GM23338 (cell line): ENCODE measurements around the gene SYNGR4. TPM values are rescaled to one million over a fixed set of nuclear protein-coding genes. Genes with fewer than 3 reads are reported as not detected.

Source experiments
- ATAC-seq: fragments of 200-7000 bp; cut with Tn5 transposase; 3 replicates; pipeline ENCODE4 v1.9.1; 2020
- DNase-seq: peaks from one replicate; pipeline ENCODE4 v3.0.0-alpha.2; 2015; ENCODE audit warnings: low spot score
- H2AFZ ChIP-seq: fragments of 200-600 bp; sonication (generic); 2 replicates; pipeline ENCODE4 v1.8.0; 2016; ENCODE audit warnings: antibody characterized with exemption, mild to moderate bottlenecking, moderate library complexity
- H3F3A ChIP-seq: fragments of 200-600 bp; sonication (generic); replicated peaks from 2 replicates; pipeline ENCODE4 v1.8.0; 2017; ENCODE audit warnings: antibody characterized with exemption, mixed run types, low read depth
- H3K27ac ChIP-seq: fragments of 200-600 bp; sonication (generic); 2 replicates; pipeline ENCODE4 v1.6.1; 2016; ENCODE audit warnings: low read depth
- H3K27me3 ChIP-seq: fragments of 200-600 bp; sonication (generic); 2 replicates; pipeline ENCODE4 v1.8.0; 2016; ENCODE audit warnings: mild to moderate bottlenecking, mixed run types, moderate library complexity; ENCODE audit not compliant: insufficient read depth
- H3K36me3 ChIP-seq: fragments of 200-600 bp; sonication (generic); 2 replicates; pipeline ENCODE4 v1.8.0; 2016; ENCODE audit warnings: mild to moderate bottlenecking; ENCODE audit not compliant: insufficient read depth
- H3K4me1 ChIP-seq: fragments of 200-600 bp; sonication (generic); 2 replicates; pipeline ENCODE4 v1.8.0; 2016; ENCODE audit warnings: mild to moderate bottlenecking, moderate library complexity; ENCODE audit not compliant: insufficient read depth
- H3K4me2 ChIP-seq: fragments of 200-600 bp; sonication (generic); 2 replicates; pipeline ENCODE4 v1.7.1; 2017; ENCODE audit warnings: mixed run types
- H3K4me3 ChIP-seq: fragments of 200-600 bp; sonication (generic); 2 replicates; pipeline ENCODE4 v1.6.1; 2016; ENCODE audit warnings: mixed run types
- H3K79me2 ChIP-seq: fragments of 200-600 bp; sonication (generic); replicated peaks from 2 replicates; pipeline ENCODE4 v1.8.0; 2017; ENCODE audit warnings: mild to moderate bottlenecking; ENCODE audit not compliant: insufficient read depth
- H3K9me2 ChIP-seq: fragments of 200-600 bp; sonication (generic); 2 replicates; pipeline ENCODE4 v1.8.0; 2017; ENCODE audit not compliant: insufficient read depth
- H4K20me1 ChIP-seq: fragments of 200-600 bp; sonication (generic); replicated peaks from 2 replicates; pipeline ENCODE4 v1.8.0; 2017; ENCODE audit warnings: mild to moderate bottlenecking; ENCODE audit not compliant: insufficient read depth
- H3K27ac Mint-ChIP-seq: 2 replicates; pipeline ENCODE4 v1.8.0; 2020; ENCODE audit warnings: inconsistent platforms, mild to moderate bottlenecking, moderate library complexity, mixed read lengths
- H3K27me3 Mint-ChIP-seq: 3 replicates; pipeline ENCODE4 v1.8.0; 2022; ENCODE audit warnings: low read depth, mild to moderate bottlenecking, moderate library complexity, mixed read lengths, inconsistent platforms; ENCODE audit not compliant: insufficient read depth, poor library complexity
- H3K36me3 Mint-ChIP-seq: 3 replicates; pipeline ENCODE4 v1.8.0; 2021; ENCODE audit warnings: low read depth, mild to moderate bottlenecking, inconsistent platforms, moderate library complexity, mixed read lengths
- H3K4me1 Mint-ChIP-seq: 3 replicates; pipeline ENCODE4 v1.8.0; 2020; ENCODE audit warnings: mild to moderate bottlenecking, inconsistent platforms, mixed read lengths
- H3K4me3 Mint-ChIP-seq: 3 replicates; pipeline ENCODE4 v1.8.0; 2021; ENCODE audit warnings: moderate library complexity, mild to moderate bottlenecking, inconsistent platforms, mixed read lengths
- H3K9me3 Mint-ChIP-seq: 3 replicates; pipeline ENCODE4 v1.8.0; 2020; ENCODE audit warnings: moderate library complexity, mild to moderate bottlenecking, inconsistent platforms, mixed read lengths
- EZH2 ChIP-seq: fragments of 200-600 bp; sonication (generic); IDR thresholded peaks from one replicate; pipeline ENCODE4 v1.8.0; 2017; ENCODE audit warnings: antibody characterized with exemption, mild to moderate bottlenecking, low read depth; ENCODE audit not compliant: unreplicated experiment
- JUNB ChIP-seq: IDR thresholded peaks from one replicate; pipeline ENCODE4 v1.6.1; 2016; ENCODE audit warnings: antibody characterized with exemption; ENCODE audit not compliant: unreplicated experiment
- NANOG ChIP-seq: IDR thresholded peaks from 2 replicates; pipeline ENCODE4 v1.6.1; 2016; ENCODE audit warnings: antibody characterized with exemption, borderline replicate concordance
- REST ChIP-seq: IDR thresholded peaks from one replicate; pipeline ENCODE4 v1.6.1; 2018; ENCODE audit warnings: antibody characterized with exemption; ENCODE audit not compliant: unreplicated experiment
- STAT1 ChIP-seq: IDR thresholded peaks from one replicate; pipeline ENCODE4 v1.6.1; 2016; ENCODE audit warnings: antibody characterized with exemption; ENCODE audit not compliant: unreplicated experiment
- polyA plus RNA-seq: library from polyadenylated mRNA; unstranded; fragments of >200 nt; fragmentation: Nextera tagmentation; extraction: Ambion mirVana; gene quantifications from 2 replicates; pipeline ENCODE4 v1.2.1, GENCODE V29; 2016
- total RNA-seq: library from RNA; depleted of rRNA; stranded (reverse); fragments of >200 nt; shearing (Covaris generic); gene quantifications from 2 replicates; pipeline ENCODE4 v1.2.3, GENCODE V29; 2014
- TF ChIP-seq, protein P1 (sequence below), 2 experiments: fragments of 200-600 bp in 1 of 2; sonication (generic) in 1 of 2; conservative IDR thresholded peaks; 2 replicates each; pipeline versions ENCODE4 v1.5.1 to v1.6.1; 2016 to 2017; ENCODE audit warnings: antibody characterized with exemption in 2 of 2, low read depth in 2 of 2, mild to moderate bottlenecking in 2 of 2, moderate library complexity in 1 of 2

Gene SYNGR4
- total and polyA plus RNA-seq, 2 experiments from 2014 or later: not detected

GRCh38 chr19:48348045-48348444 lies 16.1 kb upstream of the SYNGR4 start (continued):
- TF ChIP-seq REST: no peak

DNA sequence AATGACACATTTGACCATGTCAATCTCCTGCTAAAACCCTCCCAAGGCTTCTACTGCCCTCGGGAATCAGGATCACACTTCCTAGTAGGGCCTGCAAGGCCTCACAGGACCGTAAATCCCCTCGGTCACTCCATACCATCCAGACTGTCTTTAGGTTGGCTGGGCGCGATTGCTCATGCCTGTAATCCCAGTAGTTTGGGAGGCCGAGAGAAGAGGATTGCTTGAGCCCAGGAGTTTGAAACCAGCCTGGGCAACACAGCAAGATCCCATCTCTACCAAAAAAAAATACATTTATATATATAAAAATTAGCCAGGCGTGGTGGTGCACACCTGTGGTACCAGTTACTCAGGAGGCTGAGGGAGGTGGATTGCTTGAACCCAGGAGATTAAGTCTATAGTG lies 15.4 kb upstream of the SYNGR4 start:
- H3K79me2 ChIP-seq: no peaks in the 10 kb centered on the region
- no peaks in the 10 kb centered on the region for H3F3A ChIP-seq
- H4K20me1 ChIP-seq: peaks cover 4% of the 10 kb centered on the region; the same call in 1 of the 2 replicates
- H3K4me1 ChIP-seq: no peaks in the 10 kb centered on the region; the same call in 1 of the 2 replicates
- no peak overlapping the region for H2AFZ ChIP-seq
- Mint-ChIP-seq H3K36me3 (no peaks in the 10 kb centered on the region), H3K4me1 (no peaks in the 10 kb centered on the region), H3K27ac (no peak overlapping the region), H3K4me3 (no peak overlapping the region), H3K27me3 (peaks cover 8% of the 10 kb centered on the region), H3K9me3 (peaks cover 3% of the 10 kb centered on the region; the same call in 1 of the 3 replicates)
- H3K4me2 ChIP-seq: no peak overlapping the region
- no peaks in the 10 kb centered on the region for H3K9me2 ChIP-seq
- no peak overlapping the region for H3K4me3 ChIP-seq
- ATAC-seq: no peak
- H3K27me3 ChIP-seq: no peaks in the 10 kb centered on the region
- no peak for TF ChIP-seq NANOG
- TF ChIP-seq, protein P1, sequence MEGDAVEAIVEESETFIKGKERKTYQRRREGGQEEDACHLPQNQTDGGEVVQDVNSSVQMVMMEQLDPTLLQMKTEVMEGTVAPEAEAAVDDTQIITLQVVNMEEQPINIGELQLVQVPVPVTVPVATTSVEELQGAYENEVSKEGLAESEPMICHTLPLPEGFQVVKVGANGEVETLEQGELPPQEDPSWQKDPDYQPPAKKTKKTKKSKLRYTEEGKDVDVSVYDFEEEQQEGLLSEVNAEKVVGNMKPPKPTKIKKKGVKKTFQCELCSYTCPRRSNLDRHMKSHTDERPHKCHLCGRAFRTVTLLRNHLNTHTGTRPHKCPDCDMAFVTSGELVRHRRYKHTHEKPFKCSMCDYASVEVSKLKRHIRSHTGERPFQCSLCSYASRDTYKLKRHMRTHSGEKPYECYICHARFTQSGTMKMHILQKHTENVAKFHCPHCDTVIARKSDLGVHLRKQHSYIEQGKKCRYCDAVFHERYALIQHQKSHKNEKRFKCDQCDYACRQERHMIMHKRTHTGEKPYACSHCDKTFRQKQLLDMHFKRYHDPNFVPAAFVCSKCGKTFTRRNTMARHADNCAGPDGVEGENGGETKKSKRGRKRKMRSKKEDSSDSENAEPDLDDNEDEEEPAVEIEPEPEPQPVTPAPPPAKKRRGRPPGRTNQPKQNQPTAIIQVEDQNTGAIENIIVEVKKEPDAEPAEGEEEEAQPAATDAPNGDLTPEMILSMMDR (conservative IDR thresholded peaks at IDR 0.05; ENCODE audit: low read depth in 2 of 2): no peak
- TF ChIP-seq REST: no peak
- TF ChIP-seq STAT1: no peak
- TF ChIP-seq EZH2: no peak
- no peak for TF ChIP-seq JUNB
- H3K36me3 ChIP-seq: no peaks in the 10 kb centered on the region
- no peak for DNase-seq
- H3K27ac ChIP-seq: no peak overlapping the region
